A549 (cell line): Measurements from ENCODE around the gene STX18. TPM values are rescaled to one million over a fixed set of nuclear protein-coding genes. Genes with fewer than 3 reads are reported as not detected.

Source experiments
- ATAC-seq, 2 experiments: fragments of 200-7000 bp in 1 of 2; fragments of >200 bp in 1 of 2; cut with Nextera tagmentation in 1 of 2; cut with Tn5 transposase in 1 of 2; 3 replicates each; pipeline versions ENCODE4 v1.8.0 to v1.9.1; 2018 to 2020; ENCODE audit warnings: mild to moderate bottlenecking in 1 of 2, moderate library complexity in 1 of 2
- CTCF ChIA-PET: fragments of 300-600 bp; sonication (Branson Sonifier 250); formaldehyde crosslinking; extraction: SDS; loops from one replicate; lab custom pipeline; 2021; ENCODE audit warnings: antibody characterized with exemption, inconsistent platforms; lab: Yijun Ruan, JAX
- POLR2A ChIA-PET: fragments of 350-600 bp; formaldehyde crosslinking; extraction: SDS; loops from one replicate; lab custom pipeline; 2021; ENCODE audit warnings: antibody characterized with exemption, inconsistent platforms; lab: Yijun Ruan, JAX
- DNase-seq, 2 experiments: peaks; one replicate each; pipeline versions ENCODE4 v3.0.0 to v3.0.0-alpha.2; 2011 to 2016; ENCODE audit warnings: low read depth in 1 of 2, low spot score in 1 of 2
- FAIRE-seq: peaks from 2 replicates; lab custom pipeline; 2011; peaks lifted over from hg19 to GRCh38; lab: Jason Lieb, UNC
- H3K27ac ChIP-seq, 2 experiments: fragments of >200 bp; sonication (Bioruptor Twin); formaldehyde crosslinking; 3 replicates each; pipeline ENCODE4 v1.5.1; 2016 to 2017
- H3K4me1 ChIP-seq: fragments of >200 bp; sonication (Bioruptor Twin); formaldehyde crosslinking; 3 replicates; pipeline ENCODE4 v1.6.1; 2016
- H3K4me2 ChIP-seq: fragments of >200 bp; sonication (Bioruptor Twin); formaldehyde crosslinking; 3 replicates; pipeline ENCODE4 v1.6.1; 2016
- H3K4me3 ChIP-seq: fragments of >200 bp; sonication (Bioruptor Twin); formaldehyde crosslinking; 3 replicates; pipeline ENCODE4 v1.5.1; 2016
- H3K9me3 ChIP-seq: fragments of >200 bp; sonication (Bioruptor Twin); formaldehyde crosslinking; 3 replicates; pipeline ENCODE4 v1.6.1; 2016
- BHLHE40 ChIP-seq: IDR thresholded peaks from 2 replicates; pipeline ENCODE4 v1.6.1; 2012; ENCODE audit warnings: low read depth, low read length, inconsistent platforms
- CBX8 ChIP-seq: fragments of 200-600 bp; sonication (generic); IDR thresholded peaks from 2 replicates; pipeline ENCODE4 v1.6.1; 2016
- EHMT2 ChIP-seq: fragments of 200-600 bp; sonication (generic); IDR thresholded peaks from 2 replicates; pipeline ENCODE4 v1.6.1; 2016; ENCODE audit warnings: antibody characterized with exemption, low read depth, mild to moderate bottlenecking, moderate library complexity
- ELK1 ChIP-seq: fragments of 150-350 bp; IDR thresholded peaks from 2 replicates; pipeline ENCODE4 v1.6.1; 2014; ENCODE audit warnings: low read depth, mild to moderate bottlenecking, low read length
- EP300 ChIP-seq, 2 experiments: fragments of >200 bp; sonication (Bioruptor Twin); formaldehyde crosslinking; IDR thresholded peaks; 2 replicates in 1 of 2; 3 replicates in 1 of 2; pipeline ENCODE4 v1.6.1; 2016 to 2017
- FOSB ChIP-seq: fragments of 250-450 bp; sonication (Bioruptor Pico); IDR thresholded peaks from 2 replicates; pipeline ENCODE4 v1.5.0; 2020; ENCODE audit warnings: mild to moderate bottlenecking, moderate library complexity
- GATA3 ChIP-seq: IDR thresholded peaks from 2 replicates; pipeline ENCODE4 v1.6.1; 2012; ENCODE audit warnings: borderline replicate concordance
- HDAC2 ChIP-seq: fragments of 200-600 bp; sonication (generic); IDR thresholded peaks from 2 replicates; pipeline ENCODE4 v1.6.1; 2016
- HES2 ChIP-seq: fragments of >200 bp; sonication (Bioruptor Twin); formaldehyde crosslinking; IDR thresholded peaks from 2 replicates; pipeline ENCODE4 v1.6.1; 2016
- HOXA7 ChIP-seq: fragments of 250-450 bp; sonication (Bioruptor Pico); IDR thresholded peaks from 2 replicates; pipeline ENCODE4 v1.5.0; 2020; ENCODE audit warnings: mild to moderate bottlenecking, moderate library complexity
- JUN ChIP-seq, 2 experiments: fragments of >200 bp; sonication (Bioruptor Twin); formaldehyde crosslinking; IDR thresholded peaks; 2 replicates in 1 of 2; 3 replicates in 1 of 2; pipeline ENCODE4 v1.6.1; 2016 to 2017
- KDM1A ChIP-seq: fragments of 200-600 bp; sonication (generic); IDR thresholded peaks from 2 replicates; pipeline ENCODE4 v1.6.1; 2016; ENCODE audit warnings: low read depth, mild to moderate bottlenecking
- NPAS2 ChIP-seq: fragments of 250-450 bp; sonication (Bioruptor Pico); IDR thresholded peaks from 2 replicates; pipeline ENCODE4 v1.8.0; 2022; ENCODE audit warnings: mild to moderate bottlenecking, moderate library complexity, borderline replicate concordance
- NR3C1 ChIP-seq: fragments of >200 bp; sonication (Bioruptor Twin); formaldehyde crosslinking; IDR thresholded peaks from 3 replicates; pipeline ENCODE4 v1.6.1; 2017
- PHF8 ChIP-seq: fragments of 200-600 bp; sonication (generic); IDR thresholded peaks from 2 replicates; pipeline ENCODE4 v1.6.1; 2016; ENCODE audit warnings: low read depth, mild to moderate bottlenecking, antibody characterized with exemption, moderate library complexity, borderline replicate concordance
- RARB ChIP-seq: fragments of 250-450 bp; sonication (Bioruptor Pico); IDR thresholded peaks from 2 replicates; pipeline ENCODE4 v1.8.0; 2021; ENCODE audit warnings: mild to moderate bottlenecking, moderate library complexity
- REST ChIP-seq: fragments of 200-600 bp; sonication (generic); IDR thresholded peaks from 2 replicates; pipeline ENCODE4 v1.6.1; 2016; ENCODE audit warnings: antibody characterized with exemption, mild to moderate bottlenecking, moderate library complexity
- SREBF2 ChIP-seq: fragments of 450-650 bp; IDR thresholded peaks from 2 replicates; pipeline ENCODE4 v1.6.1; 2014; ENCODE audit warnings: mild to moderate bottlenecking, moderate library complexity
- TFCP2L1 ChIP-seq: fragments of 250-450 bp; sonication (Bioruptor Pico); IDR thresholded peaks from 2 replicates; pipeline ENCODE4 v1.5.0; 2021; ENCODE audit warnings: mild to moderate bottlenecking
- USF2 ChIP-seq: fragments of 450-650 bp; IDR thresholded peaks from 2 replicates; pipeline ENCODE4 v1.6.1; 2014; ENCODE audit warnings: antibody characterized with exemption
- WGBS: methylation state at CpG from one replicate; pipeline ENCODE4 v1.1.6; 2017; ENCODE audit errors: missing lambda C conversion rate; 5-methylcytosine and 5-hydroxymethylcytosine counted together
- polyA plus RNA-seq, 4 experiments: library from polyadenylated mRNA; depleted of rRNA in 3 of 4; stranded (reverse); fragments of >200 nt; fragmentation: RNase III in 1 of 4; extraction: RNeasy Plus Mini Kit Qiagen cat#74134 plus additional on column Dnase treatment in 1 of 4; gene quantifications; 2 replicates in 3 of 4; 3 replicates in 1 of 4; pipeline ENCODE4 v1.2.3, GENCODE V29; 2011 to 2017

Gene STX18
- polyA plus RNA-seq, 2 of the 4 experiments (the other 2 are of a cell fraction) = 13.4 to 19.6 TPM

GRCh38 chr4:4496592-4497372 is 45.1 kb downstream of the STX18 start:
- Histone ChIP-seq H3K4me1 (peaks cover 5% of the 10 kb centered on the region; the same call in 1 of the 3 replicates), H3K27ac (no peak overlapping the region), H3K4me2 (no peak overlapping the region), H3K9me3 (no peaks in the 10 kb centered on the region), H3K4me3 (no peak overlapping the region)
- ChIA-PET POLR2A (interaction anchor here (0.5 kb wide), 1 partner anchor 48 kb away, joined by 3 read pairs; no protein-coding TSS in a partner anchor), CTCF (interaction anchor here (0.6 to 1.6 kb wide), 5 partner anchors 8 to 19 kb away, joined by 3 to 6 read pairs (median 3); no protein-coding TSS in a partner anchor)
- FAIRE-seq = no peak
- 79% methylated on average over 5 of the region's 9 CpGs for WGBS
- DNase-seq = no peak
- TF ChIP-seq EP300 (IDR thresholded peaks at IDR 0.05) (no peak), USF2 (no peak), JUN (IDR thresholded peaks at IDR 0.05) (no peak)
- ATAC-seq = no peak

GRCh38 chr4:4494882-4495281 is 47.0 kb downstream of the STX18 start:
- CTCF ChIA-PET = interaction anchor here (0.8 kb wide), 1 partner anchor 11 kb away, joined by 3 read pairs; no protein-coding TSS in a partner anchor
- Histone ChIP-seq H3K4me1 (peaks cover 18% of the 10 kb centered on the region), H3K9me3 (no peaks in the 10 kb centered on the region)

More at GRCh38 chr4:4494882-4495281, 47.0 kb downstream of the STX18 start:
- H3K27ac ChIP-seq = no peak overlapping the region
- no peak for FAIRE-seq
- no peak for DNase-seq
- no peak for ATAC-seq
- H3K4me2 ChIP-seq = no peak overlapping the region
- H3K4me3 ChIP-seq = no peak overlapping the region
- POLR2A ChIA-PET = no interaction called here
- TF ChIP-seq CBX8 (no peak), FOSB (CRISPR knock-in tag) (no peak), KDM1A (no peak), HES2 (no peak), JUN (IDR thresholded peaks at IDR 0.05) (no peak), REST (no peak), HOXA7 (no peak), HDAC2 (no peak), NR3C1 (no peak), NPAS2 (CRISPR knock-in tag) (no peak), EP300 (IDR thresholded peaks at IDR 0.05) (no peak), TFCP2L1 (CRISPR knock-in tag) (no peak), SREBF2 (no peak), PHF8 (no peak), ELK1 (no peak), BHLHE40 (no peak), EHMT2 (no peak), RARB (CRISPR knock-in tag) (no peak), GATA3 (no peak)
